ENCODE results near the gene NTM.

- TF ChIP-seq POLR2A (IDR thresholded peaks at IDR 0.05; ENCODE audit: low read depth, low read length) (no peak), TAF1 (IDR thresholded peaks at IDR 0.05; ENCODE audit: borderline replicate concordance, low read depth, low read length) (no peak), POLR2AphosphoS5 (IDR thresholded peaks at IDR 0.05; ENCODE audit: low read depth, low read length) (no peak)
Measured at GRCh38 chr11:131902421-131902820, 532.0 kb downstream of the NTM start.

Measured in GM12892 (cell line).